RCC 7860 (cell line): Measurements from ENCODE around the gene TAS2R50.

ENCODE experiments used
- DNase-seq: peaks from one replicate; pipeline ENCODE4 v3.0.0-alpha.2; 2015; ENCODE audit warnings: low spot score
- FAIRE-seq: peaks from 2 replicates; lab custom pipeline; 2012; peaks lifted over from hg19 to GRCh38; lab: Jason Lieb, UNC

TAS2R50 gene

DNA sequence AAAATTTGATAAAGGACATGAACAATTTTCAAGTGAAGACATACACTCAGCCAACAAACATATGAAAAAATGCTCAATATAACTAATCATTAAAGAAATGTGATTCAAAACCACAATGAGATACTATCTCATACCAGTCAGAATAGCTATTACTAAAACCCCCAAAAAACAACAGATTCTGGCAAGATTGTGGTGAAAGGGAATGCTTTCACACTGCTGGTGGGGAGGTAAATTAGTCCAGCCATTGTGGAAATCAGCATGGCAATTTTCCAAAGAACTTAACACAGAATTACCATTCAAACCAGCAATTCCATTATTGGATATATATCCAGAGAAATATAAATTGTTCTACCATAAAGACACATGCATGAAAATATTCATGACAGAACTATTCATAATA, 29.0 kb downstream of the TAS2R50 start:
- no peak for DNase-seq
- no peak for FAIRE-seq

DNA sequence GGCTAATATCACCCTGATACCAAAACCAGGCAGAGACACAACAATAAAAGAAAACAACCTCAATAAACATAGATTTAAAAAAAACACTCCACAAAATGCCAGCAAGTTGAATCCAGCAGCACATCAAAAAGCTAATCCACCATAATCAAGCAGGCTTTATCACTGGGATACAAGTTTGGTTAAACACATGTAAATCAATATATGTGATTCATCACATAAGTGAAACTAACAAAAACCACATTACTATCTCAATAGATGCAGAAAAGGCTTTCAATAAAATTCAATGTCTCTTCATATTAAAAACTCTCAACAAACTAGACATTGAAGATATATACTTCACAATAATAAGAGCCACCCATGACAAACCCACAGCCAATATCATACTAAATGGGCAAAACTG, 30.6 kb downstream of the TAS2R50 start:
- DNase-seq: no peak
- FAIRE-seq: no peak

DNA sequence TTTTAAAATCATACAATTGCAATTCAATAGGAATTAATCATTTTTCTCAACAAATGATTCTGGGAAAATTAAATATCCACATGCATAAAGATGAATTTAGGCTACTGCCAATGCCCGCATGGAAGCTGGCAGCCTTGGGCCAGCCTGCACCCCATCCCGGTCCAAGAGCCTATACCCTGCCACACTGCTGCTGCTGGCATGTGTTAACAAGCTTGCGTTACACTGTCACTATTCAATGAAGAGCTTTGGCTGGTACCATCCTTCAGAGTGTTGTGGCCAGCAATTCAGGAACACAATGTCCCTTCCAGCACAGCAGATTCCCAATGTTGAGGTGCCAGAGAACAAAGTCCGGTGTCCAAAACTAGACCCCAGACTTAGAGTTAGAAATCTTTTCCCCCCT, 34.1 kb downstream of the TAS2R50 start:
- DNase-seq: no peak
- FAIRE-seq: no peak

DNA sequence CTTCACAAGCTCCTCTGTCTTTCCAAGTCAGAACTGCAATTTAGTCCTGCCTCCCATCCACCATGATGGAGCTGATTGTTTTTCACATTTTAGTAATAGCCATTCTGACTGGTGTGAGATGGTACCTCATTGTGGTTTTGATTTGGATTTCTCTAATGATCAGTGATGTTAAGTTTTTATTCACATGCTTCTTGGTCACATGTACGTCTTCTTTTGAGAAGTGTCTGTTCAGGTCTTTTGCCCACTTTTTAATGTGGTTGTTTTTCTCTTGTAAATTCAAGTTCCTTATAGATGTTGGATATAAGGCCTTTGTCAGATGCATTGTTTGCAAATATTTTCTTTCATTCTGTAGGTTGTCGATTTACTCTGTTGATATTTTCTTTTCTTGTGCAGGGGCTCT, 43.5 kb downstream of the TAS2R50 start:
- DNase-seq (no peak), FAIRE-seq (no peak)

DNA sequence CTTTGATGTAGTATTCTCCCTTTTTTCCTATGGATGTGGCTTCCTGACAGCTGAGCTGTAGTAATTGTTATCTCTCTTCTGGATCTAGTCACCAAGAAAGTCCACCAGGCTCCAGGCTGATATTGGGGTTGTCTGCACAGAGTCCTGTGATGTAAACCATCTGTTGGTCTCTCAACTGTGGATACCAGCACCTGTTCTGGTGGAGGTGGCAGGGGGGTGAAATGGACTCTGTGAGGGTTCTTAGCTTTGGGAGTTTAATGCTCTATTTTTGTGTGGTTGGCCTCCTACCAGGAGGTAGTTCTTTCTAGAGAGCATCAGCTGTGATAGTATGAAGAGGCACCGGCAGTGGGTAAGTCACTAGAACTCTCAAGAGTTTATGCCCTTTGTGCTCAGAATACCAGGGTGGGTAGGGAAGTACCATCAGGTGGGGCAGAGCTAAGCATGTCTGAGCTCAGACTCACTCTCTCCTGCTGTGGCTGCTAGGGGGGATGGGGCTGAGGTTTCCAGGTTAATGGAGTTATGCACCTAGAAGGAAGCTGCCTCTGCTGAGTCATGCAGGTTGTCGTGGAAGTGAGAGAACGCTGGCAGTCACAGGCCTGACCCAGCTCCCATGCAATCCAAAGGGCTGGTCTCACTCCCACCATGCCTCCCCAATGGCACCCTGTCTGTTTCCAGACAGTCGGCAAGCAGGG, 44.6 kb downstream of the TAS2R50 start:
- DNase-seq: peak; percentile 79
- peak; percentile 69 for FAIRE-seq

DNA sequence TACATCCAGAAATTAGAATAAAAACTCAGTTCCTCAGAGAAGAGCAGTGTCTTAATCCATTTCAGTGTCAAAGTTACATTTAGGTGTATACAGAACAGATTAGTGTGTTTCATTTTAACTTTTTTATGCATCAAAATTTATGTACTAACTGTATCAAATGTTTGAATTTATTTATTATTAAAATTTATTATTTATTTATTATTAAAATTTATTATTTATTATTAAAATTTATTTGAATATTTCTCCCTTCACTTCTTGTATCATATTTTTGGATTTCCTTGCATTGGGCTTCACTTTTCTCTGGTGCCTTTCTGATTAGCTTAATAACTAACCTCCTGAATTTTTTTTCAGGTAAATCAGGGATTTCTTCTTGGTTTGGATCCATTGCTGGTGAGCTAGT, 45.3 kb downstream of the TAS2R50 start:
- FAIRE-seq: peak; percentile 56
- no peak for DNase-seq

DNA sequence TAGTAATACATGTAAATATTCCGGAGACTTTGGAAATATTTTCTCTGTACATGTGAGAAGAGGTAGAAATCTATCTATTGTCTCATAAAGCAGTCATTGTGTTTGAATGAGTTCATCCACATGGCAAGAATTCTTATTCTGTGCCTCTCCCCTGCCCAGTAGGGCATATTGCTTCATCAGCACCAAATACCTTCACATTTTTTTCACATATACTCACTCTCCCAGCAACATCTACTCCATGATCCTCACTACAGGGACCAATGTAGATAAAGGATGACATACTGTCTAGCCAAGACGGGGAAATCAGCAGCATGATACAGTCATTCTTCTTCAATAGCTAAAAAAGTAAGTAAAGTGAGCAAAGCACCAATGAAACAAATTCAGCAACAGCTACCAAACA, 46.3 kb downstream of the TAS2R50 start:
- FAIRE-seq: peak; percentile 69
- peak; percentile 91 for DNase-seq

DNA sequence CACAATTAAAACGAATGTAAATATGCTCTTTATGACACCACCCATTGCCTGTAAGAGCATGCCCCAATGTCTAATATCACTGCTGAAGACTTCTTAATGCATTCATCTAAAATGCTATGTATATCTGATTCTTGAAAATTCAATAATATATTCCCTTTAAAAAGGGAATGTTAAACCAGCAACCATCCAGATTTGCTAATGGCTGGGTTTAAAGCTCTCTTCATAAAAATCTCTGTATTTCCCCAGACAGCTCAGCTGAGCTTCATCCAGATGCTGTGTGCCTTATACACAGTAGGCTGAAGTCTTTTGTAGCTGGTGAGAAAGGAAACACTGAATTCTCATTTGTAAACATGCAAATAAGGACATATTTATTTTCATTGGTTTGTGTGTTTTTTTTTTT, 47.5 kb downstream of the TAS2R50 start, which contains the start of gene TAS2R14:
Gene TAS2R14 (minus strand): TSS at position 101 of the 400 bp plus-strand sequence. CDS start 56 bp downstream, at position 45.
- DNase-seq (no peak), FAIRE-seq (no peak)

DNA sequence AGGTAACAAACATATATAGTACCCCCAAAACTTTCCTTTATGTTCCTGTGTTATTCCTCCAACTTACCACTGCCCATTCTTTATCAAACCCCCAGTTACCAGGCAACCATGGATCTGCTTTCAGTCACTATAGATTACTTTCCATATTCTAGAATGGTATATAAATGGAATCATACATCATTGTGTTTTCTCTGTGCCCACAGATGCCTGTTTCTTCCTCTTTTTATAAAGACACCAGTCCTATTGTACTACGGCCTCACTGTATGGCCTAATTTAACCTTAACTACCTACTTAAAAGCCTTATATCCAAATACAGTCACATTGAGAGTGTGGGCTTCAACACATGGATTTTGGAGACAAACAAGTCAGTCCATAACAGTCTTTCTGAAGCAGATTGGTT, 50.2 kb downstream of the TAS2R50 start:
- FAIRE-seq: no peak
- no peak for DNase-seq
